T-helper 1 cell treated with Interleukin-12 subunit alpha and Interleukin-12 subunit beta and Interleukin-4 antibody, amounts not matched to agents 30 ng/mL and 1 ng/mL, for 36 hours (primary cell): ENCODE results near the gene BARHL1. TPM values are rescaled to one million over a fixed set of nuclear protein-coding genes. Genes with fewer than 3 reads are reported as not detected.
"Not testable (repeated sequence)": the region's sequence is repeated elsewhere in the genome, so short reads cannot be mapped to it uniquely, and the experiment has no call there.

Experiments
- intact Hi-C: fragments of 100-400 bp; cut with micrococcal nuclease; formaldehyde crosslinking; loops from one replicate; pipeline ENCODE4 v1.15.1; 2024
- total RNA-seq: library from RNA; stranded (reverse); gene quantifications from 2 replicates; pipeline ENCODE4 v1.2.3, GENCODE V29; 2022

BARHL1 gene
- total RNA-seq, 1 donor from 2014 or later = not detected

DNA sequence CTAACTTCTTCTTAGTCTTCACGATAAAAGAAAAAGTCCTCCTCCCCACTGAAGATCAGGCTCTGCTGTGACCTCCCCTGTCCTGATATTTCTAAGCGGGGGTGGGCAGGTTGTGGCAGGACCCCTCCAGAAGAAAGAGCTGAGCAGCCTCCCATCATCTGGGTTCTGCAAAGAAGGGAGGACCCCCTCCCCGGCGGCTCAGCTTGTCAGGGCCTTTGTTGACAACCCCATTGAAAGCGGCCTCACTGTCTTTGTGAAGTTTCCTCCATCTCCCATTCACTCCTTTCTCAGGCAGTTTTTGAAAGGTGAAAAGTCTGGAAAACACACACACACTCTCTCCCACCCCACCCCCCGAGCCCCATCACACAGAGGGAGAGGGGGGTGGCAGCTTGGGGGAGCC is 26.2 kb upstream of the BARHL1 start:
- intact Hi-C loops = no loop called here

DNA sequence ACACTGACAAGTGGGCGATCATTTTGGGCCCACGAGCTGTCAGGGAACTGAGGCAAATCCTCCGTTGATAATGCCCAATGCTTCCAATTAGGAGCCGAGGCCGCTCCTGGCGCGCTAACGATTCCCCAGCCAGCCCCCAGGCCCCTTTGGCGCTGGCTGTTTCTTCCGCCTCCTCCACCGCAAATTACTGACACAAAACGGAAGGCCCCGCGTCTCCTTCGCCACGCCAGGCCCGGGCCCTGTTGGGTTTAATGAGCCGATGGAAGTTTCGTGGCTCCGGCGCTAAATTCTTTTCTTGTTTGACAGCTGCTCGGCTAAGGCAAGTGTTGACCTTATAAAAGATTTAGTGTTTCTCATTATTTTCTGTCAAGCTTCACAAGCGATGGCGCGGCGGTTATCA is 25.7 kb upstream of the BARHL1 start:
- intact Hi-C loops = no loop called here

DNA sequence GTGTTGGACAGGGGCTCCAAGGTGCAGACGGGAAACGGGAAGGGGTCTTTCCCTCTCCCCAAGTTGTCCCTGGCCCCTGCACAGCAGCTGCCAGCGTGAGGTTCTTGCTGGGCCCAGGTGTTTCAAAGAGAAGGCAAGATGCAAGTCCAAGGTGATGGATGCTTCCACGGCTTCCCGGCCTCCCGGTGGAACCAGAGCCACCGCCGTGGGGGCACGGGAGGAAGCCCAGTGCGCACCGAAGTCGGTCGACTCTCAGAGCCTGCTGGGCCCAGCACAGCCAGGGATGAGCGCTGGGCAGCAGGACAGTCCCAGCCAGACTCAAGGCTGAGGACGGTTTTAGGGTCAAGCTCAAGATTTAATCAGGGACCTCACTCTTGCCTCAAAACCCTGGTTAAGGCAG is 25.2 kb upstream of the BARHL1 start:
- intact Hi-C loops = no loop called here

DNA sequence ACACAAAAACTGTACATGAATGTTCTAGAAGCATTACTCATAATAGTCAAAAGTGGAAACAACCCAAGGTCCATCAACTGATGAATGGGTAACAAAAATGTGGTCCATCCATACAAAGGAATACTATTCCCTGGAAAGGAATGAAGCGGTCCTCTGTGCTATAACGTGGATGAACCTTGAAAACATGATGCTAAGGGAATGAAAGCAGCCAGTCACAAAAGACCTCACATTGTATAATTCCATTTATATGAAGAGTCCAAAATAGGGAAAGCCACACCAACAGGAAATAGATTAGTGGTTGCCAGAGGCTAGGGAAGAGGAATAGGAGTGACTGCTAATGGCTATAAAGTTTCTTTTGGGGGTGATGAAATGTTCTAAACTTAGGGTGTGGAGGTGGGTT is 22.7 kb upstream of the BARHL1 start:
- intact Hi-C loops = no loop called here

DNA sequence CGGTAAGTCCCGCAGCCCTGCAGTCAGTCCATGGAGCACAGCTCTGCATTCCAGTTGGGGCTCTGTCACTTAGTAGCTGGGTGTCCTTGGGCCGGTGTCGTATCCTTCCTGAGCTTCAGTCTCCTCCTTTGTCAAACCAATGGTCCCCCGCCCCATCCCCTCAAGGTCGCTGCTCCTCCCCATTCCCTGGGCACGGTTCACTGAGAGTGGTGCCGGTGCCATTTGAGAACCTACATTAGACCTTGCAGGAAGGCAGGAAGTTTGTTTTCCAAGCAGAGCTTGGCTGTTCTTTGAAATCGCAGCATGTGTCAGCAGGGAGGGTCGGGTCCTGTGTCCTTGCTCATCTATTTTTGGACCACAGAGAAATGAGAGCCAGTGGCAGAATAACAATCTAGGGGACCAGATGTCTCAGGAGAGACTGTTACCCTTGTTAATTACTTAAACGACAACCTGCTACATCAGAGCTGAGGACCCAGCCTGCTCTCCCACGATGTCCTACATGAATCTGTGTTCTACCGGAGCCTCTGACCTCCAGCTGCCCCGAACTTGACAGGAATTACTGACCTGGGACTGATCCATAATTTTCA is 21.7 kb upstream of the BARHL1 start:
- intact Hi-C loops = no loop called here

DNA sequence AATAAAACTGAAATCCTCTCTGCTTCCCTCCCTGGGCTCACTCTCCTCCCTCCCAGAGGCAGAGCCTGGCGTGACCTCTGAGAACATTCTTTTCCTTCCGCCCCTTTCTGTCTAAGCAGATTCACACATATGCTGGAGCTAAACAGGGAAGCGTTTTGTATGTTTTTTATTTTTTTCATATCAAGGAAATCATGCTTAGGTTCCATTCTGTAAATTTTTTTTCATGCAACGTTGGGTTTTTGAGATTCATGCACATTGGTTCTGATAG is 20.2 kb upstream of the BARHL1 start:
- intact Hi-C loops = no loop called here

DNA sequence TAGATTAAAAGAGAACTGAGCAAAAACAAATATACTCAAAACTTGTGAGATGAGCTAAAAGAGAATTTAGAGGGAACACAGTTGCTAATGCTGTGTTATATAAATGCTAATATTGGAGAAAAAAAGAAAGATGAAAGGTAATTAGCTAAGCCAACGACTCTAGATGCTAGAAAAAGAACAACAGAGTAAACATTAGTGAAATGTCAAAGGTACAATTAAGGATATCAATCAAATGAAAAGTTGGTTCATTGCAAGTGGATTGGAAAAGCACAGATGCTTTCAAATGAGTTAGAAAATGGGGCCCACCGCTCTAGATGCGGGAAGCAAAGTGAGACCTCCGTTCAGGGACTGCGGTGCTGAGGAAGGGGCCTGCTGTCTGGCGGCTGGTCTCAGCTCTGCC is 17.9 kb upstream of the BARHL1 start:
- intact Hi-C loops = no loop called here

DNA sequence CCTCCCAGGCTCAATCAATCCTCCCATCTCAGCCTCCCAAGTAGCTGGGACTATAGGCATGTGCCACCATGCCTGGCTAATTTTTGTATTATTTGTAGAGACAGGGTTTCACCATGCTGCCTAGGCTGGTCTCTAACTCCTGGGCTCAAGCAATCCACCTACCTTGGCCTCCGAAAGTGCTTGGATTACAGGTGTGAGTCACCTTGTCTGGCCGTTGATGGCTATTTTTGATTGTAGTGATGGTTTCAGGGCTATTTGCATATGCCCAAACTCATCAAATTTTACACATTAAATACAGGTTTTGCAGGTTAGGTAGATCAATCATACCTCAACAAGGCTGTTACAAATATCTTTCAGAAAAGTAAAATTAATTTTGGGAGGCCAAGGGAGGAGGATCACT is 13.6 kb upstream of the BARHL1 start:
- intact Hi-C loops = not testable (repeated sequence)

DNA sequence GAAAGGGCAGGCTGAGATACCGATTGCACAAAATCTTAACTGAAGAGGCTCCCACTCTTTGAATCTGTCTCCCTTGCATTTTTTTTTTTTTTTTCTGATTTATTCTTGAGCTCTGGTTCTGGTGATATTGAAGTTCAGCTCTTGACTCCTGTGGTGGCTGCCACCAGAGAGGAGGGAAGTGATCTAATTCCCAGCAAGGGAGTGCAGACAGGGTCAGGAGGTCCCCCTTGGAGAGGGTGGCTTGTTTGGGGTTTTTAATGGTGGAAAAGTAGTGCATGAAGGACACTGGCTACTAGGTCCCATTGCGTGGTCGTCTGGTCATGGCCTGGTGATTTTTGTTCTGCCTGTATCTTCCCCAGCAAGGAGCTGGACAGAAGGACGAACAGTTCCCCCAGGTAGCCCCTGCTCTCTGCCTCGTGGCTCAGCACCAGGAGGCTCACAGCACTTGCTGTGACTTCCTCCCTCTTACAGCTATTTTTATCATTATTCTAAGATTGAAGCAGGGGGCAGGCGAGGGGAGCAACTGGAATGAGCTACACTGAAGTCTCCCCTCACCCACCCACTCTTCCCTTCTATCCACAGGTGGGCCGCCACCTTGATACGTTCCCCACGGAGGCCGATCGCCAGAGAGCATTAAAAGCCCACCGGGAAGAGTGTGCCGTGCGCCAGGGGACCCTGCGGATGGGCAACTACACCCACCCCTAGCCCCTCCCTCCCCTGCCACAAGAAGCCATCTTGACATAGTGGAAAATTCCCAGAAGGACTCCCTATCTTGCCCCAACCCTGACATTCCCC is 10.4 kb upstream of the BARHL1 start:
- intact Hi-C loops = no loop called here

DNA sequence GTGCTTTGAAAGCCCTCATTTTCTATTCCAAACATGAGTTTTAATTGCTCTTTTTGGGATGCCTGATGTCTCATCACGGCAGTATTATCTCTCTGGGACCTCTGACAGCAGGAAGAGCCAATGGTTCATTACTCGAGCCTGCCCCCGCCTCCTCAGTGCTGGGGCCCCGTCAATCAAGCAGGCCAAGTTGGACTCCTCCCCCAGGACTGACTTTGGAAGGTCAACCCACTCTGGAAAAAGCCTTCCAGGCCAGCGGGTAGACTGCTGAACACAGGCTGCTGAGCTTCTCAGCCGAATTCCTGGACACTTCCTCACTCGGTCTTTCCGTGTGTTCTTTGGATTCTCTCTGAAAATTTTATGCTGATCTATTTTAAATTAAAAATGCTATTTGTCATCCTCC is 9.5 kb upstream of the BARHL1 start:
- intact Hi-C loops = no loop called here

DNA sequence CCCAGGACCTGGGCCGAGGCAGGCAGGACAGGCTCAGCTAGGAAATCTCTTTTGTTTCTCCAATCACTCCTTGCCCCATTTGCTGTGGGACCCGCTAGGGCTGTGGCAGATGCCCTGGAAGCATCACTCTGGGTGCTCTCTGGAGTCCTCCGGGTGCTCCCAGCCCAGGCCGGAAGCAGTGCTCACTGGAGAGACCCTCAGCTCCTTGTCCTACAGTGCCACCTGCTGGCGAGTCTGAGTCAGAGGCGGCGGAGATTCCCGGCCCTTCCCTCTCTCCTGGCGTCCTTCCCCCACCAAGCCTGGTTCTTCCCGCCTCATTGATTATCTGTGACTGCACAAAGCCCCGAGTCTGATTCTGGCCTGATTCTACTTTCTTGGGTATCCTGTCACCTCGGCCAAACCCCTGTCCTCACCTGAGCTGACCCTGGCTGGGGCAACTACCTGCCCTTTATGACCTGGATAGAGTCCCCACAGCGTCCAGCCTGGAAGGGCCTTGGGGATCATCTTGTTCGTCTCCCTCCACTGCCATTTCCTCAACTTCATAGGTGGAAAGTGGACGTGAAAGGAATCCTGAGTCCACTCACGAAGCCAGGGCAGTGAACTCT is 7.3 kb upstream of the BARHL1 start:
- intact Hi-C loops = loop anchor here (1.0 to 5.0 kb wide), 3 partner anchors 66 to 227 kb away; no protein-coding TSS in a partner anchor

DNA sequence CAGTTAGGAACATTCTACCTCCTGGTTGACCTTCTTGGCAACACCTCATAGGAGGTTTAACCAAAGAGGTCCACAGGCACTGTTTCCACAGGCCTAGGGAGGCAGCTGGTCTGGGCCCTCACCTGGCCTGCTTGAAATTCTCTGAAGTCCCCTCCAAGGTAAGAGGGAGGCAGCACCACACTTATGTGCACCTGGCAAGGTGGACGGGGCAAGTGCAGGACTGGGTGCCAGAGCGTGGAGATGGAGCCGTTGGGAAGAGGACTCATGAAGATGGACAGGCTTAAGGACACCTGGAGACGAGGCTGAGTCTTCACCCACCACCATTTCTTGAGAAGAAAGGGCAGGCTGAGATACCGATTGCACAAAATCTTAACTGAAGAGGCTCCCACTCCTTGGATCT is 6.6 kb upstream of the BARHL1 start:
- intact Hi-C loops = loop anchor here (1.0 to 5.0 kb wide), 3 partner anchors 67 to 226 kb away; no protein-coding TSS in a partner anchor

DNA sequence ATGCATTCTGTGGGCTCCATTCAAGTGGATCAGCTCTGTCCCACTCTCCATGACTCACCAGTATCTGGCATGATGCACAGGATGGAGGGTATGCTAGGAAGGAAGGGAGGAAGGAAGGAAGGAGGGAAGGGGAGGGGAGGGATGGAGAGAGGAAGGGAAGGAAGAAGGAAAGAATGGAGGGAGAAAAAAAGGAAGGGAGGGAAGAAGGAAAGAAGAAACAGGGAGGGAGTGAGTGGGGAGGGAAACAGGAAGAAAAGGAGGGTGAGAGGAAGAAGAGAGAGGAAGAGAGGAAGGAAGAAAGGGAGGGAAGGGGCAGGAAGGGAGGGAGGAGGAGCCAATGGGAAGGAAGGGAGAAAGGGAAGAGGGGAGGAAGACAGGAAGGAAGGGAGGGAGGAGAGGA is 5.3 kb upstream of the BARHL1 start:
- intact Hi-C loops = loop anchor here (5.0 kb wide), 1 partner anchor 225 kb away; no protein-coding TSS in a partner anchor

DNA sequence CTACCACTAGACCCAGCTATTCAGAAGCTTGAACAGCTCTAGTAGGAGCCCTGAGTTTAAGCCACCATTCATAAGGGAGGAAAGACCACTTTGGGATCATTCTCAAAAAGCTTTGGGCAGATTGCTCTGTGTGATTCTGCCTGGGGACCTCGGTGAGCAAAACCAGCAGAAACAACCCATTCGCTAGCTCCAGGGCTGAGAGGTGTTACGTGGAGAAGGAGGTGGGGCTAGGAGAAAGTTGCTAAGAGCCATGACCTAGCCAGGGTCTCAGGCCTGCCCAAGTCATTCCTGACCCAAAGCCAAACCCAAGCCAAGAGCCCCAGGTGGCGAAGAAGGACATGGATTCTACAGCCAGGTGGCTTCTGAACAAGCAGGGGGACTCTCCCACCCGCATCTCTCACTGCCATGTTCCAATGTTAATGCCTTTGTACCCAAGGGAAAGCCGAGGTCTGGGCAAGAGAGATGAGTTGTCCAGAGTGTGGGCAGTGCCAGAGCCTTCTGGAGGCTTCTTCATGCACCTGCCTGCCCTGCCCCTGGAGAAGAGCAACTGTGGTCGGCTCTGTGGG is 4.0 kb upstream of the BARHL1 start:
- intact Hi-C loops = loop anchor here (5.0 kb wide), 1 partner anchor 224 kb away; no protein-coding TSS in a partner anchor

DNA sequence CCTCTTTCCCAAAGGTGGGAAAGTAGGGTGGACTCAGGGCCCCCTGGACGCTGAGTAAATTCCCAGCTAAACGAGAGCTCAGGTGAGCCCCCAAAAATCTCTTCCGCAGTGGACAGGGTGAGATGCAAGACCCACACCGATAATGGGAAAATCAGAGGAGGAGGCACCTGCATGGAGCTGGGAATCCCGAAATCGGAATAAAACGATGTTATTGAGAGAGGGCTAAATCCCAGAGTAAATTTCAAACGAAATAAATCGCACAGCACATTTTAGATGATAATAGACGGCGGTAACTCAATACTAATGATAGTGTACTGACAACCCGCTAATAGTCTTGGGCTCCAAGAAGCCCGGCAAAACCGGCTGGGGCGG is 3.0 kb upstream of the BARHL1 start:
- intact Hi-C loops = loop anchor here (5.0 kb wide), 1 partner anchor 223 kb away; no protein-coding TSS in a partner anchor

DNA sequence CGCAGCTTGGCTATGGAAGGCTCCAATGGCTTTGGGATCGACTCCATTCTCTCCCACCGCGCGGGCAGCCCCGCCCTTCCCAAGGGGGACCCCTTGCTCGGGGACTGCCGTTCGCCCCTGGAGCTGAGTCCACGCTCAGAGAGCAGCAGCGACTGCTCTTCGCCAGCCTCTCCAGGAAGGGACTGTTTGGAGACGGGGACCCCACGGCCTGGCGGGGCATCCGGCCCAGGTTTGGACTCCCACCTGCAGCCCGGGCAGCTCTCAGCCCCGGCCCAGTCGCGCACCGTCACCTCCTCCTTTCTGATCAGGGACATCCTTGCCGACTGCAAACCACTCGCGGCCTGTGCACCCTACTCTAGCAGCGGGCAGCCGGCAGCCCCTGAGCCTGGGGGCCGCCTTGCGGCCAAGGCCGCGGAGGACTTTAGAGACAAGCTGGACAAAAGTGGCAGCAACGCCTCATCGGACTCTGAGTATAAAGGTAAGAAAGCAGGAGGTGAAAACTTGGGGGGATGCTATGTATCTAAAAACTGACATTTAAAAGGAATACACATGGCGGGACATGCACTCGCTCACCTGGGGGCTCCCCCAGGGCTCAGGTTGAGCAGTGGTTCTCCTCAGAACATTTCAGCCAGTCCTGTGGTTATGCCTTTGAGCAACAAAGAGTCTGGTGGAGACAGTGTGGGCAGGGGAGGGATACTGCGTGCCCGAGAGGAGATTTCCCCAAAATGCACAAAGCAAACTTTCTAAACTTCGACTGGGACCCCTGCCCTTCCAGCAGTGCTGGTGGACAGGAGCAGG is 579 bp downstream of the BARHL1 start:
- intact Hi-C loops = no loop called here

DNA sequence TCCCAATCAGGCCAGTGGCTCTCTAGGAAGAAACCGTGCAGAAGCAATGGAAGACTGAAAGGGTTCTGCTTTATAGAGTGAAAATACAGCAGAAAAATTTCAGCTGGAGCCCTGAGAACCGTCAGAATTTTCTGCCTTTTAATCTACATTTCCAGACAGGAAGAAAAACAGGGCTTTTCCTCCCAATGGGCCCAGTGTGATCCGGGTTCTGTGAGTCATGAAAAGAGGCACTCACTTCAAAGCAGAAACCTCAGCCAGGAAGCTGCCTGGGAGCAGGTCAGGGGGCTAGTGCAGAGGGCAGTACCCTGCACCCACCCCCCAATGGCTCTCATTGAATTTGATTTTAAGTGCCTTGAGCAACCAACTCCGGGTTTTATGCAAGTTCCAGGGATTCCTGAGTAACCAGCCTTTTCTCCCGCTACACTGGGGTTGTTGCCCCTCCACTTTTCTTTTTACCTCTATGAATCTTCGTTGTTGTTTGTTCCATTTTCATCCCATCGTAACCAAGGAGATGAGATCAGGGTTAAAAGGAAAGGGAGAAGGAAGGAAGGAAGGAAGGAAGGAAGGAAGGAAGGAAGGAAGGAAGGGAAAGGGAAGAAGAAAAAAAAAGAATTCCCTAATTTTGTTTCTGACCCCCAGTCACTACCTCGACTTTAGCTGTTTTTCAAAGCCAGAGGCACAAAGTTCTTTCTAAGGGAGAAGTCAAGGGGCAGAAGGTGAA is 1.3 kb downstream of the BARHL1 start:
- intact Hi-C loops = no loop called here

DNA sequence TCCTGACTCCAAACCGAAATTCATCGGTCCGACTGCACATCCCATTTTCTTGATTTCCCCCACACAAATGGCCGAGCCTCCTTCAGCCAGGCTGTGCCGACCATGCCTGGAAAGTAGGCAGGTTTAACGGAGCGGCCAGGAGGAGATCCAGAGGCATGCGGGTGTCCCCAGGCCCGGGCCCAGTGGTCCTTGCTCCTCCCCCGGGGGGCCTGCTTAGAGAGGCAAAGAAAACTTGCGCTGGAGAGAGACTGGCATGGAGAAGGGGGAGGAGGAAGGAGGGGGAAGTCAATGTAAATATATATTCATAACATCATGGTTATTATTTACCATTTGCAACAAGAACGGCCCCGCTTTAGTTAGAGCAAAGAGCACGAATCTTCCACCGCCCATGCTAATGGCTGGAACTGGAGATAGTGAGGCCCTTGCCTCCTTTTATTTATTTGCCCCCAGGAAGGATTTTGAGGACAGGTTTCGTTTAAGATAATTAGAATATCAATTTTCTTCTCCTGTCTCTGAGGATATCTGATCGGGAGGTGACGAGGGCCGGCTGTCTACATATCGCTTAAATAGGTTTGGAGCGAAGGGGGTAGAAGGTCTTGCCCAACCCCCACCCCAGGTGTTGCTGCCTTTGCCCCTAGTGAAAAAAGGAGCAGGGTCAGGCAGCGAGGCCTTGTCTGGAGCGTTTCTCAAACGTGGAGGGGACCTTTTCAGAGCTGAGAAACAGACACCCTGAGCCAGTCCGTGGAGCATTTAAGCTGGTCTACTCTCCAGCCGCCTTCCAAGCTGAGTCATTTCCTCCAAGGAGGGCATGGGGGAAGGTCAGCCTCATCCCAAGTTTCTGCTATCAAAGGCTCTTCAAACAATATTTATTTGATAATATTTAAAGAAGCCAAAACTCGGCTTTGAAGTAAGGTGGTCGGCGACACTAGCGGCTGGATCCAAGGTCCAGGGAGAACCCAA is 2.5 kb downstream of the BARHL1 start:
- intact Hi-C loops = no loop called here

DNA sequence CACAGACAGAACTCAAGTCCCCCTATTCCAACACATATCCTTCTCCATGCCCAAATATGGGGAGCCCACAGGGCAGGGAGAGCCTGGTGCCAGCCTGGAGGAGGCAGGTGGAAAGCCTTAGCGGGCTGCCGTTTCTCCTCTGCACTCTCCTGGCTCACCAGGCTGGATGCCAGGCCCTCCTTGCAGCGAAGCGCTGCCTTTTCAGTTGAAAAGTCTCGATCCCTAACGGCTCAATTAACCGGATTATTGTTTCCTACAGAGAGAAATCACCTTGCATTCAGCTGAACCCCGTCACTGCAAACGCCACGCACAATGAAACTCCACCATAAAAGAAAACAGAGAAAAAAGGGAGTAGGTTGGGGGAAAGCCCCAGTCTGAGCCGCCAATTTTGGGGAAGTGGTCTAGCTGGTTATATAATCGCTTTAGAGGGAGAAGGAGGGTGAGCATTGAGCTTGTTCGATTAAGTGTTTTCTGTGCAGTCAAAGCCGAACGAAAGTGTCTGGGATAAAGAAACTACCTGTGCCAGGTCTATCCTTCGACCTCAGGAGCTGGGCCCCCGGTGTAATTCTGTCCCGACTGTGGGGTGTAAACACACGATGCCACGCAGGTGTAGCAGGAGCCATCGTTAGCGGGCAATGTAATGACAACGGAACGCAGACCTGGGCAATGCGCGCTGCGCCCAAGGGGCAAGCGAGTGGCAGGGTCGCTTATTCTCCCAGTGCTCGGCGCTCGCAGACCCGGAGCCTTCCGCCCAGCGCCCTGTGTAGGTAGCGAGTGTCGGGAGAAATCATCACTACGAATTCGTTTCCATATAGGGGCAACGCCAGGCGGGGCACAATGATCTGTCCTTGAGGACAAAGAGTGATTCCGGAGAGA is 3.8 kb downstream of the BARHL1 start:
- intact Hi-C loops = no loop called here
